ENCODE data around the gene SMYD3.

The SMYD3 gene

DNA sequence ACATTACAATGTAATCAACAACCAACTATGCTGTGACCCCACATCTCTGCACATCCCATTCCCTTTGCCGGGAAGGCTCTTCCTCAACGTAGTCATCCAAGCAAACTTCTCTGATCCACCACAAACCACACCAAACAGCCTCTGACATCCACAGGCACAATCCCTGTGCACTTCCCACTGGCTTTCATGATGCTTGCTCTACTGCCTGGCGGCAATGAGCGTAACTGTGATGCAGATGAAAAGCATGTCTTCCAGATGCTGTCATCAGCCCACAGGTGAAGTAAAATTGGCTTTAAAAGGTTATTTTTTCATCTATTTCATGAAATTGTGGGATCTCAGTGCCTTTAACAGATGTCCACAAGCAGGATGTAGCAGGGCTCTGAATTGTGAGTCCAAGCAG, 635.2 kb downstream of the SMYD3 start:
- TF ChIP-seq ZNF274 (IDR thresholded peaks at IDR 0.05; ENCODE audit: low read depth, low read length), result no peak
- no peak overlapping the region for H3K4me3 ChIP-seq (ENCODE audit: low read length)

- no peak overlapping the region for H3K4me3 ChIP-seq (ENCODE audit: low read length)
- no peak for TF ChIP-seq ZNF274 (IDR thresholded peaks at IDR 0.05; ENCODE audit: low read depth, low read length)
Measured at GRCh38 chr1:245871191-245871590, 635.9 kb downstream of the SMYD3 start.

GRCh38 chr1:245870698-245871097, 636.4 kb downstream of the SMYD3 start:
- no peak overlapping the region for H3K4me3 ChIP-seq (ENCODE audit: low read length)
- no peak for TF ChIP-seq ZNF274 (IDR thresholded peaks at IDR 0.05; ENCODE audit: low read depth, low read length)

DNA sequence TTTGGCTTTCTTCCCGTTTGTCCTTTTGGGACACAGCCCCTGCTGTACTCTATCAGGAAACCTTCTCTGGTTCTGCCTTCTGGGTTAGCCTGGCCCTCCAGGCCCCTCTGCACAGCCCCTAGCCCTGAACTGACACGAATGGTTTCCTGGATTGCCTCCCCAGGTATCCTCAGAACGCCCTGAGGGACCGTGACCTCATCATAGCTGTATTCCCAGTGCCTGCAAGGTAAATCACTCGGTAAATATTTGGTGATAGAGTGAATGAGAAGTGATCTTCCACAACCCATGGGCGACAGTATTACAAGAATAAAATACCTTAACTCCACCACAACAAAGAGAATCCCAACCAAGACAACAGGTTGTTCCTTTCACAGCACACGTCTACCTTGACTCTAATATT, 637.2 kb downstream of the SMYD3 start:
- H3K4me3 ChIP-seq (ENCODE audit: low read length), result no peak overlapping the region
- no peak for TF ChIP-seq ZNF274 (IDR thresholded peaks at IDR 0.05; ENCODE audit: low read depth, low read length)

- H3K4me3 ChIP-seq (ENCODE audit: low read length), result no peak overlapping the region
- no peak for TF ChIP-seq ZNF274 (IDR thresholded peaks at IDR 0.05; ENCODE audit: low read depth, low read length)
Measured at GRCh38 chr1:245867738-245868137, 639.3 kb downstream of the SMYD3 start.

- TF ChIP-seq ZNF274 (IDR thresholded peaks at IDR 0.05; ENCODE audit: low read depth, low read length), result no peak
- no peak overlapping the region for H3K4me3 ChIP-seq (ENCODE audit: low read length)
Measured at GRCh38 chr1:245864872-245865271, 642.2 kb downstream of the SMYD3 start.

DNA sequence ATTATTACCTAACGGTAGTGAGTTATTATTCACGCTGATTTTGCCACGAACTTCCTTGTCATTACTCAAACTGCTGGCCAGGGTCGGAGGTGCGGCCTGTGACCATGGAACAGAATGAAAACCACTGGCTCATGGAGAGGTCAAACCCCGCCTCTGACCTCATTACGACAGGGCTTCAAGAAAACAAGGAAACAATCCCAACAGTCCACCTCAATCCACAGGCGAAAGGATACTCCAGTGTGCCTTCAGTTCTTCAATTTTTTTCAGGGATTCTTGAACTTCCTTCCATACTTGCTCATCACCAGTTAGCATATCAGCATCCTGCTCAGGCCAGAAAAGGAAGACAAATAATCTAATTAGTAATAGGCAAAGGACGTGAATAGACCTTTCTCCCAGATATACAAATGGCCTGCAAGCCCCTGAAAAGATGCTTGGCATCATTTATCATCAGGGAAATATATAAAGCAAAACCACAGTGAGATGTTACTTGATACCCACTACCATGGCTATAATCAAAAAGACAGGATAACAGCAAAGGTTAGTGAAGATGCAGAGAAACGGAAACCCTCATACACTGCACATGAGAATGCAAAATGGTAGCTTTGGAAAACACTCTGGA, 643.4 kb downstream of the SMYD3 start:
- no peak for TF ChIP-seq ZNF274 (IDR thresholded peaks at IDR 0.05; ENCODE audit: low read depth, low read length)
- H3K4me3 ChIP-seq (ENCODE audit: low read length), result no peak overlapping the region

- H3K4me3 ChIP-seq (ENCODE audit: low read length), result no peak overlapping the region
- no peak for TF ChIP-seq ZNF274 (IDR thresholded peaks at IDR 0.05; ENCODE audit: low read depth, low read length)
Measured at GRCh38 chr1:245862812-245863540, 644.1 kb downstream of the SMYD3 start.

GRCh38 chr1:245860657-245861544, 646.2 kb downstream of the SMYD3 start:
- no peak overlapping the region for H3K4me3 ChIP-seq (ENCODE audit: low read length)
- TF ChIP-seq ZNF274 (IDR thresholded peaks at IDR 0.05; ENCODE audit: low read depth, low read length), result no peak

DNA sequence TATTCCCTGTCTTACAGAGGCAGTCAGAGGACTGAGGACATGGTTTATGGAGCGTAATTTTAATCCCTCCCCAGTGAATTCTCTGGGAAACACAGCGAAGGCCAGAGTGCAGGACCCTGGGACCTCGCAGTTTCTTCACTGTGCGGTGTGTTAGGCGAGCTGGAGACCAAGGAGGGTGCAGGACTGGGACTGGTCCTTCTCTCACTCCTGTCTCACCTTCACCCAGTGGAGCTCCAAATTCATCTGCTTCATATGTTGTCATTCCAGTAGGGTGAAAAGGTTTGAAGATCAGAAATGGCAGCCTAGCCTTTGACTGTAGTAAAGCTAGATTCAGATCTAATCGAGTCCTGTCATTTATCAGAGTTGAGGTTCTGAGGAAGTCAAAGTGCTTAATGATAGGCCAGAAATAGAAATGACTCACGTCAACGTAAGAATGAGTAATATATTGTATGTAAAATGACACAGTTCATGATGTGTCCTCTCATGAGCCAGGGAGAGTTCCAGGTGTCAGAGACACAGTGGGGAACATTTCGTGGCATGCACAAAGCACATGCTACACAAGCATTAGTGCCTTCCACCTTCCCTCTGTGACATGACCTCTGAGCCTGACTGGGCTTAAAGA, 647.5 kb downstream of the SMYD3 start:
- no peak for TF ChIP-seq ZNF274 (IDR thresholded peaks at IDR 0.05; ENCODE audit: low read depth, low read length)
- no peak overlapping the region for H3K4me3 ChIP-seq (ENCODE audit: low read length)

DNA sequence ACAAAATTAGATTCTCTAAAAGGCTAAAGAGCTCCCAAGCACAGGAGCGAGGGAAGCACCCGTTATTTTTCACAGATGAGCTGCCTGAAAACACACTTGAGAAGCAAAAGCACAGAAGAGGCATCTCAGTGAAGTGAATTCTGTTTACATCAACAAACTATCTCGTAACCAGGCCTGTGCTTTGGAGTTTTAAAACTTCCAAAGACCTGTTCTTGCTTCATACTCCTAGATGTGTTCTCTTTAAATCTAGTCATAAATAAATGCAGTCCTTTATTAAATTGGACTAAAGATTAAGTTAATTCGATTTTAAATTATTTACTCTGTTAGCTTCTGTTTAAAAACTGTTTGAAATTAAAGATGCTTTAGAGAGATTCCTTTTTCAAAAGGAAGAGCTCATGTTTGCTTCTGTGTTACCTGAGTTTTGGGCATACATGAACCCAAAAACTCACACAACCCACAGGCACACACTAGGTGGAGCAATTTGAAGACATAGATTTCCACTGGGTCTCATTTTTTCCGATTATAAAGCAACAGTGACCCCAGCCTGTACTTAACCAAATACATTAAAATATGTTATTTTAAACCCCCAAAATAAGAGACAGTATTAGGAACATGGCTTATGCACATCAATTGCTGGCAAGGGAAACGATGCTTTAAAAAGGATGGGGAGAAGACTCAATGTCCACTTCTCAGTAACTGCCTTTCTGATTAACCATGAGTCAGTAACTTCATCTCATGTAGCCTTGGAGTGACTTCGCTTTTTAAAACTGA, 648.2 kb downstream of the SMYD3 start:
- no peak for TF ChIP-seq ZNF274 (IDR thresholded peaks at IDR 0.05; ENCODE audit: low read depth, low read length)
- no peak overlapping the region for H3K4me3 ChIP-seq (ENCODE audit: low read length)

GRCh38 chr1:245858022-245858721, 648.9 kb downstream of the SMYD3 start:
- no peak for TF ChIP-seq ZNF274 (IDR thresholded peaks at IDR 0.05; ENCODE audit: low read depth, low read length)
- no peak overlapping the region for H3K4me3 ChIP-seq (ENCODE audit: low read length)

DNA sequence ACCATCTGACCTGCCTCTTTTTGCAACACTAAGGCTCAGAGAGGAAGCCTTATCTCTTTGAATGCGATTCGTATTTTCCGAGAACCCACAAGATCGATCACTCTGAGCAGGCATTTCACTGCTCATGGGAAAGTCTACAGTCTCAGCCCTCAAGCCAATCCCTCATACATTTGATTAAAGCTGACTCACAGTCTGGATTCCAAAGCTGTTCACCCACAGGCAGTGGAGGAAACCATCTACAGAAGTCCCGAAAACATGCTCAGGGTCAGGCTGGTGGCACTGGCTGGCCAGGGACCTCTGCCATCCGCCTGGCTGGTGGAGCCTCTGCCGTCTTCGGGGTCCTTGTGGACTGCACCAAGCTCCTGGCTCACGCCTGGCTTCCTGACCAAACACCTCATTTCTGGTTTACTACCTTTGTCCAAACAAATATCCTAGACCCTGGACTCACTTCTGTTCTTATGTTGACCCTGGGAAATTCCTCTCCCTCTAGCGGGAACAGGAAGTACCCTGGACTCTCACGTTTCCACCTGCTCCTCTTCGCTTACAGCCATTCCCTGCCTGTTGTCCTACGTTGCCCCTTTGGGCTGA, 650.0 kb downstream of the SMYD3 start:
- TF ChIP-seq ZNF274 (IDR thresholded peaks at IDR 0.05; ENCODE audit: low read depth, low read length), result no peak
- no peak overlapping the region for H3K4me3 ChIP-seq (ENCODE audit: low read length)
